ENCODE measurements around the gene LSMEM2. TPM values are rescaled to one million over a fixed set of nuclear protein-coding genes. Genes with fewer than 3 reads are reported as not detected.
A peak's percentile ranks its signal among the peaks of the same experiment; 100 is the strongest.

Gene LSMEM2
- polyA plus RNA-seq, 1 experiment, result not detected

DNA sequence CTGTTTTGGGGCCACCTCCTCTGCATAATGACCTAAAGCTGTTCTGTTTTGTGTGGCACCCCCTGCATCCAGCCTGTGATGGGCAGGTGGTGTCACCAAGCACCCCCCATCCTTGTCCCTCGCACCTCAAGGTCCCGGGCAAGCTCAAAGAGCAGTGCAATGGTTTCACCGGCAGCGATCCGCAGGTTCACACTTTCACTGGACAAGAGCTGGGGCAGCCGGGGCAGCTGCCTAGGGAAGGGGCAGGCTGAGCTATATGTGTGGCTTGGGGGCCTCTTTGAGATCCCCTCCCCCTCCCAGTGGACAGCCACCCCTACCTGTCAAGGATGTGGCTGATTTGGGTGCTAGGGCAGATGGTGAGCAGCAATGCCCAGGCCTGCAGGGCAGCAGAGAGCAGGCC, 10.2 kb downstream of the LSMEM2 start:
- no peak for TF ChIP-seq CTCF (IDR thresholded peaks at IDR 0.05; ENCODE audit: low read depth, low read length)
- no peaks in the 10 kb centered on the region for H3K27me3 ChIP-seq (ENCODE audit: control insufficient read depth, insufficient read depth, low read length)
- POLR2A ChIA-PET, result interaction anchor here (0.8 kb wide), 1 partner anchor 62 kb away, joined by 4 read pairs; no protein-coding TSS in a partner anchor
- no peak overlapping the region for H3K27ac ChIP-seq (ENCODE audit: low read depth, low read length)
- H3K4me3 ChIP-seq (ENCODE audit: low read depth, low read length), result no peak overlapping the region
- no peaks in the 10 kb centered on the region; the same call in 1 of the 2 replicates for H3K9me3 ChIP-seq (ENCODE audit: control insufficient read depth, insufficient read depth, low read length)
- no peak for DNase-seq (ENCODE audit: low read depth, low spot score)
- CTCF ChIA-PET, result interaction anchor here (0.8 kb wide), 1 partner anchor 18 kb away, joined by 3 read pairs; no protein-coding TSS in a partner anchor

DNA sequence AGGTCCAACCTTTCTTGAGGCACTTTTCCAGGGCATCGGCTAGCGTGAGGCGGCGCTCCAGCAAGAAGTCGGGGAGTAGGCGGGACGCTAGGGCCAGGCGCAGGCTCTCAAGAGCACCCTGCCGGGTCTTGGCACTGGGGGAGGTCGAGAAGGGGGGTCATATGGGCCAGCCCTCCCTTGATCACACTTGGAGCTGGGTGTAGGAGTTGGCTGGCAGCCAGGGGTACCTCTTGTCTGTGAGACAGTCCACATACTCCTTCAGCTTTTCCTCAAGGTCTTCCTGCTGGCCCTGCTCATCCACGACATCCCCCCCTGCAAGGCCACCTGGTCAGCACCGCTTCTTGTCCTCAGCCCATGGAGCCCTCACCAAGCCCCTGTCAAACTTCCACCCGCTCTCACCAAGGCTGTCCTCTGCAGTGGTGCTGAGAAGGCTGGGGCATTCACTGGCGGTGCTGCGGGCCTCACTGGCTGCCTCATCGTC, 11.3 kb downstream of the LSMEM2 start:
- Histone ChIP-seq H3K9me3 (ENCODE audit: control insufficient read depth, insufficient read depth, low read length) (no peaks in the 10 kb centered on the region; the same call in 1 of the 2 replicates), H3K27ac (ENCODE audit: low read depth, low read length) (no peak overlapping the region), H3K27me3 (ENCODE audit: control insufficient read depth, insufficient read depth, low read length) (no peaks in the 10 kb centered on the region), H3K4me3 (ENCODE audit: low read depth, low read length) (no peak overlapping the region)
- ChIA-PET CTCF (no interaction called here), POLR2A (no interaction called here)
- DNase-seq (ENCODE audit: low read depth, low spot score), result no peak
- no peak for TF ChIP-seq CTCF (IDR thresholded peaks at IDR 0.05; ENCODE audit: low read depth, low read length)

DNA sequence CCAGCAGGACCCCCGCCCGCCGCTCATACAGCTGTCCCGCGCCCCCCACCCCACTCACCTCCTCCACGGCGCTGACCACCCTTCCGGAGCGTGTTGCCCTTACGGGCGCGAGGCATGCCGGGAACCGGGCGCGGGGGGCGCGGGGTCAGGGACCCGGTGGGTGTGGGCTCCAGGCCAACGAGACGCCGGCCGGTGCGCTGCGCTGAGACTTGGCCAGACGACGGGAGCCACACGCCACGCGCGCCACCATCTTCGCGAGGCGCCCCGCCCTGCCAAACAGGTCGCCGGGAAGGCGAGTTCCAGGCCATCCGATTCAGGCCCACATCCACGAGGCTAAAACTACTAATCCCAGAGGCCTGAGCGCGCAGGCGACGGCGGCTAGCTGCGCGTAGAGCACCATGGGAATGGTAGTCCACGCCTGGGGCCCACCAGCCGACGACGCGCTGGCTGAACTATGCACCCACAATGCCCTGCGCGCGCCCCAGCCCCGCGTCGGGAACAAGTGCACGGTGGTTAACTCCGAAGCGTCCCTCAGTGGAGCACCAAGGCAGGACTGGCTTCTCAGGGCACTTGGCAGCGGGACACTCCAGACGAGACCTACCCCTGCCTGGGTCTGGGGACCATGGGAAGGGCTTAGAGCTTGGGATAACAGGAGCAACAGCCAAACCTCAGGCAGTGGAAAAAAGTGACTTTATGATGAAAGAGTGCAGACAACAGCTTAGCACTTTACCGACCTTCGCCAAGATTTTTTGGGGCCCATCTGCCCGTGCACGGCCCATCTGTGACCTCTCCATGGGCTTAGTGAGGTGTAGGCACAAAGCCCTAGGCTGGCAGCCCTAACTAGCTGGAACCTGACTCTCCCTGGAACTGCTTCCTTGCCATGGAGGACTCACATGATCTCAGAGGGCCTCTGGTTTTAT, 13.5 kb downstream of the LSMEM2 start, which contains the start of gene IFRD2:
IFRD2 (minus strand) TSS at position 271 of the 920 bp plus-strand sequence; CDS start at position 116, 155 bp downstream.
- CTCF ChIA-PET, result interaction anchor here (1.1 kb wide), 1 partner anchor 32 kb away, joined by 3 read pairs; no protein-coding TSS in a partner anchor
- no peaks in the 10 kb centered on the region for H3K27me3 ChIP-seq (ENCODE audit: control insufficient read depth, insufficient read depth, low read length)
- POLR2A ChIA-PET, result interaction anchor here (0.6 to 2.1 kb wide), 6 partner anchors 11 to 751 kb away, joined by 3 to 7 read pairs (median 4); partner anchors contain the start of gene TUSC2

GRCh38 chr3:50293079-50293801, 14.4 kb downstream of the LSMEM2 start:
- ChIA-PET POLR2A (interaction anchor here (0.8 to 2.1 kb wide), 2 partner anchors 12 to 44 kb away, joined by 4 to 7 read pairs; no protein-coding TSS in a partner anchor), CTCF (interaction anchor here (0.6 kb wide), 1 partner anchor 28 kb away, joined by 3 read pairs; no protein-coding TSS in a partner anchor)
- DNase-seq (ENCODE audit: low read depth, low spot score), result no peak
- Histone ChIP-seq H3K27ac (ENCODE audit: low read depth, low read length) (peak overlapping the region; percentile 61), H3K4me3 (ENCODE audit: low read depth, low read length) (no peak overlapping the region), H3K9me3 (ENCODE audit: control insufficient read depth, insufficient read depth, low read length) (no peaks in the 10 kb centered on the region; the same call in 1 of the 2 replicates), H3K27me3 (ENCODE audit: control insufficient read depth, insufficient read depth, low read length) (no peaks in the 10 kb centered on the region)
- TF ChIP-seq CTCF (IDR thresholded peaks at IDR 0.05; ENCODE audit: low read depth, low read length), result no peak

More for the DNA sequence above, 13.5 kb downstream of the LSMEM2 start, which contains the start of gene IFRD2:
- DNase-seq (ENCODE audit: low read depth, low spot score), result peak; percentile 91
- H3K27ac ChIP-seq (ENCODE audit: low read depth, low read length), result peak within 1 kb of the TSS; percentile 61
- no peaks in the 10 kb centered on the region; the same call in 1 of the 2 replicates for H3K9me3 ChIP-seq (ENCODE audit: control insufficient read depth, insufficient read depth, low read length)
- H3K4me3 ChIP-seq (ENCODE audit: low read depth, low read length), result peak within 1 kb of the TSS; percentile 80
- no peak for TF ChIP-seq CTCF (IDR thresholded peaks at IDR 0.05; ENCODE audit: low read depth, low read length)

Measured in AG04450 (cell line).